ENCODE results near the gene RERE. TPM values are rescaled to one million over a fixed set of nuclear protein-coding genes. Genes with fewer than 3 reads are reported as not detected.
A peak's percentile ranks its signal among the peaks of the same experiment; 100 is the strongest.

Gene RERE
- total and polyA plus RNA-seq, 2 donors (not counting 3 experiments of a cell fraction or from before 2014, with no cell fraction given) = 14.1 to 113 TPM

GRCh38 chr1:8823295-8823664, 5.8 kb upstream of the RERE start:
- dilution Hi-C loops (cut with MboI; ENCODE audit: extremely low pct_ligation_motif_present, low sequenced_read_pairs) = no loop called here
- no peaks in the 10 kb centered on the region for H3K9me3 ChIP-seq (replicated peaks; ENCODE audit: control insufficient read depth, insufficient read depth, low read length)
- H3K27me3 ChIP-seq (ENCODE audit: control insufficient read depth in 2 of 2, insufficient read depth in 2 of 2, low read length in 2 of 2) = no peaks in the 10 kb centered on the region
- H4K20me1 ChIP-seq (replicated peaks; ENCODE audit: control insufficient read depth, extremely low read depth, insufficient read depth, low read length) = no peaks in the 10 kb centered on the region
- no peaks in the 10 kb centered on the region for H3K9me1 ChIP-seq (replicated peaks; ENCODE audit: control insufficient read depth, extremely low read depth, insufficient read depth, low read length)
- no peaks in the 10 kb centered on the region for H3K79me2 ChIP-seq (ENCODE audit: control insufficient read depth, insufficient read depth, low read length)
- CTCF ChIA-PET = interaction anchor here (1.3 to 4.3 kb wide), 2 partner anchors 16 to 25 kb away, joined by 3 to 40 read pairs; no protein-coding TSS in a partner anchor
- H2AFZ ChIP-seq (ENCODE audit: low read depth, low read length) = no peak overlapping the region
- DNase-seq (ENCODE audit: low read depth, low spot score) (no peak), FAIRE-seq (no peak)
- H3K27ac ChIP-seq (ENCODE audit: insufficient read depth, low read depth, low read length) = no peak overlapping the region
- no peaks in the 10 kb centered on the region for H3K36me3 ChIP-seq (ENCODE audit: control insufficient read depth in 2 of 2, extremely low read depth in 1 of 2, insufficient read depth in 2 of 2, low read length in 2 of 2)
- H3K4me3 ChIP-seq (replicated peaks in 1 of 3; ENCODE audit: insufficient read depth in 1 of 3, low read depth in 1 of 3, low read length in 3 of 3) = no peak overlapping the region
- intact Hi-C loops (cut with micrococcal nuclease) = no loop called here
- peak overlapping the region; percentile 61 for H3K4me2 ChIP-seq (ENCODE audit: insufficient read depth, low read length)
- POLR2A ChIA-PET = no interaction called here
- BruUV-seq (replicated peaks) = no TSS peak
- H3K9ac ChIP-seq (replicated peaks; ENCODE audit: extremely low read depth, insufficient read depth, low read length) = no peak overlapping the region
- H3K4me1 ChIP-seq (ENCODE audit: control insufficient read depth, extremely low read depth, insufficient read depth, low read length) = peaks cover 27% of the 10 kb centered on the region
- TF ChIP-seq MAX (IDR thresholded peaks at IDR 0.05; ENCODE audit: insufficient read depth, insufficient read length) (no peak), POLR2A (IDR thresholded peaks at IDR 0.05; ENCODE audit: low read depth, low read length) (no peak), GATA2 (IDR thresholded peaks at IDR 0.05; ENCODE audit: insufficient read depth, insufficient read length, low read depth, low read length) (no peak), EZH2 (IDR thresholded peaks at IDR 0.05; ENCODE audit: borderline replicate concordance, low read depth, low read length, severe bottlenecking) (no peak), POLR2AphosphoS5 (IDR thresholded peaks at IDR 0.05; ENCODE audit: insufficient read depth, low read depth, low read length) (no peak), MYC (IDR thresholded peaks at IDR 0.05; ENCODE audit: low read depth, low read length) (no peak), FOS (IDR thresholded peaks at IDR 0.05; ENCODE audit: borderline replicate concordance, insufficient read depth, low read length) (no peak), JUN (IDR thresholded peaks at IDR 0.05; ENCODE audit: borderline replicate concordance, insufficient read depth, insufficient read length, low read depth) (no peak)
- TF ChIP-seq, protein P1, sequence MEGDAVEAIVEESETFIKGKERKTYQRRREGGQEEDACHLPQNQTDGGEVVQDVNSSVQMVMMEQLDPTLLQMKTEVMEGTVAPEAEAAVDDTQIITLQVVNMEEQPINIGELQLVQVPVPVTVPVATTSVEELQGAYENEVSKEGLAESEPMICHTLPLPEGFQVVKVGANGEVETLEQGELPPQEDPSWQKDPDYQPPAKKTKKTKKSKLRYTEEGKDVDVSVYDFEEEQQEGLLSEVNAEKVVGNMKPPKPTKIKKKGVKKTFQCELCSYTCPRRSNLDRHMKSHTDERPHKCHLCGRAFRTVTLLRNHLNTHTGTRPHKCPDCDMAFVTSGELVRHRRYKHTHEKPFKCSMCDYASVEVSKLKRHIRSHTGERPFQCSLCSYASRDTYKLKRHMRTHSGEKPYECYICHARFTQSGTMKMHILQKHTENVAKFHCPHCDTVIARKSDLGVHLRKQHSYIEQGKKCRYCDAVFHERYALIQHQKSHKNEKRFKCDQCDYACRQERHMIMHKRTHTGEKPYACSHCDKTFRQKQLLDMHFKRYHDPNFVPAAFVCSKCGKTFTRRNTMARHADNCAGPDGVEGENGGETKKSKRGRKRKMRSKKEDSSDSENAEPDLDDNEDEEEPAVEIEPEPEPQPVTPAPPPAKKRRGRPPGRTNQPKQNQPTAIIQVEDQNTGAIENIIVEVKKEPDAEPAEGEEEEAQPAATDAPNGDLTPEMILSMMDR (IDR thresholded peaks at IDR 0.05; ENCODE audit: extremely low read depth in 1 of 2, insufficient read depth in 1 of 2, low read depth in 1 of 2, low read length in 2 of 2) = no peak
